Endodermal cell (in vitro differentiated cells): ENCODE results near the gene CA9. TPM values are rescaled to one million over a fixed set of nuclear protein-coding genes. Genes with fewer than 3 reads are reported as not detected.

Experiments
- DNase-seq: peaks from one replicate; pipeline ENCODE4 v3.0.0-alpha.2; 2017
- H3K27ac ChIP-seq: 2 replicates; pipeline ENCODE4 v1.5.1; 2013; ENCODE audit warnings: mild to moderate bottlenecking, low read depth, low read length, moderate library complexity
- H3K27me3 ChIP-seq: 2 replicates; pipeline ENCODE4 v1.6.1; 2013; ENCODE audit warnings: mild to moderate bottlenecking, low read length, moderate library complexity; ENCODE audit not compliant: insufficient read depth, control insufficient read depth, poor library complexity, severe bottlenecking
- H3K36me3 ChIP-seq: 2 replicates; pipeline ENCODE4 v1.7.0; 2013; ENCODE audit warnings: mild to moderate bottlenecking, low read length, moderate library complexity; ENCODE audit not compliant: control insufficient read depth, insufficient read depth
- H3K4me1 ChIP-seq: one replicate; pipeline ENCODE4 v1.7.0; 2013; ENCODE audit warnings: low read length; ENCODE audit not compliant: control insufficient read depth, insufficient read depth
- H3K4me3 ChIP-seq: 2 replicates; pipeline ENCODE4 v1.5.1; 2013; ENCODE audit warnings: mild to moderate bottlenecking, low read length, moderate library complexity
- H3K9ac ChIP-seq: 2 replicates; pipeline ENCODE4 v1.6.1; 2013; ENCODE audit warnings: mild to moderate bottlenecking, low read length, moderate library complexity; ENCODE audit not compliant: poor library complexity, severe bottlenecking; ENCODE audit errors: extremely low read depth
- H3K9me3 ChIP-seq: 2 replicates; pipeline ENCODE4 v1.6.1; 2013; ENCODE audit warnings: mild to moderate bottlenecking, low read length, moderate library complexity; ENCODE audit not compliant: control insufficient read depth
- H3K27ac Mint-ChIP-seq: 2 replicates; pipeline ENCODE4 v1.8.0; 2020; ENCODE audit warnings: mixed read lengths
- H3K27me3 Mint-ChIP-seq: 2 replicates; pipeline ENCODE4 v1.8.0; 2021; ENCODE audit warnings: mild to moderate bottlenecking, mixed read lengths; ENCODE audit not compliant: insufficient read depth
- H3K36me3 Mint-ChIP-seq: 2 replicates; pipeline ENCODE4 v1.8.0; 2020; ENCODE audit warnings: low read depth, mixed read lengths
- H3K4me1 Mint-ChIP-seq: 2 replicates; pipeline ENCODE4 v1.8.0; 2020; ENCODE audit warnings: mixed read lengths
- H3K4me3 Mint-ChIP-seq: 2 replicates; pipeline ENCODE4 v1.8.0; 2020; ENCODE audit warnings: mild to moderate bottlenecking, moderate library complexity, mixed read lengths
- H3K9me3 Mint-ChIP-seq: 2 replicates; pipeline ENCODE4 v1.8.0; 2020; ENCODE audit warnings: mild to moderate bottlenecking, mixed read lengths
- WGBS, 2 experiments: methylation state at CpG; one replicate each; pipeline versions ENCODE4 v1.1.5 to v1.1.7; 2013; ENCODE audit warnings: missing lambda C conversion rate in 2 of 2, mixed read lengths in 1 of 2; ENCODE audit not compliant: insufficient coverage in 1 of 2, insufficient read length in 1 of 2; 5-methylcytosine and 5-hydroxymethylcytosine counted together
- total RNA-seq, 2 donors: library from RNA; stranded (reverse); fragmentation: NEBNext Ultra II Directional in 1 of 2; extraction: Animal tissue kit (Norgen Biotek cat#: 25700) in 1 of 2; gene quantifications; 2 replicates in 1 of 2; 3 replicates in 1 of 2; pipeline ENCODE4 v1.2.1, GENCODE V29; 2021
- TF ChIP-seq, protein P1 (sequence below): fragments of 200-600 bp; sonication (generic); conservative IDR thresholded peaks from 2 replicates; pipeline ENCODE4 v1.5.0; 2021; ENCODE audit warnings: antibody characterized with exemption, mild to moderate bottlenecking

CA9 gene
- total RNA-seq, 2 donors from 2014 or later = 1.8 to 3.6 TPM

DNA sequence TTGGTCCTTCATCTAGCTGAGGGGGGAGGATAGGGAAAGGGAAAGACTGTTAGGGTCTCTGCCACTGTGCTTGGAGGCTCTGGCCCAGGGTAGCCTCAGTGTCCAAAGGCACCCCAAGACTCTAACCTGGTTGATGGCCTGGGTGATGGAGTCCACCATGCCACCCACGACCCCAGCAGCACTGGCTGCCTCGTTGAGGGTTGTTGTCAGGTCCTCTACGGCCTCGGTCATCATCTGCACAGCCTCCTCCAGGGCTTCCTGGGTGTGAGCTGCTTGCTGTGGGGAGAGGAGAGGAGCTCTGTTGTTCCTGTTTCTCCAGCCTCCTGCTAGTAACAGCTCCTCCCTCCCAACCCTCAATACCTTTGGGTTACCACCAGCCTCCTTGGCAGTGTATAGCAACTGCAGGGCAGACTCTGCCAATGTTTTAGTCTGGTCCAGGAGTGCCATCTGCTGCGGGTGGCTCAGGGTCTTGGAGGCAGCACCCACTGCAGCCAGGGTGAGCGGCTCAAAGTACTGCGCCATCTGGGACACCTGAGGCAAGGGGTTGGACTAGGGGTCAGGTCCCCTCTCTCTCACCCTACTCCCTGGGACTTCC is 32.2 kb downstream of the CA9 start:
- 95% methylated on average over 7 of the region's 7 CpGs; no CpG with 5 or more reads in 1 of the 2 experiments for WGBS, 2 experiments
- Mint-ChIP-seq H3K9me3 (no peaks in the 10 kb centered on the region), H3K36me3 (peaks cover 74% of the 10 kb centered on the region), H3K4me3 (no peak overlapping the region), H3K4me1 (no peaks in the 10 kb centered on the region), H3K27ac (no peak overlapping the region), H3K27me3 (no peaks in the 10 kb centered on the region)
- Histone ChIP-seq H3K36me3 (peaks cover 88% of the 10 kb centered on the region), H3K27ac (no peak overlapping the region), H3K9me3 (no peaks in the 10 kb centered on the region), H3K4me3 (no peak overlapping the region), H3K27me3 (no peaks in the 10 kb centered on the region), H3K9ac (no peak overlapping the region), H3K4me1 (no peaks in the 10 kb centered on the region)
- no peak for DNase-seq
- TF ChIP-seq, protein P1, sequence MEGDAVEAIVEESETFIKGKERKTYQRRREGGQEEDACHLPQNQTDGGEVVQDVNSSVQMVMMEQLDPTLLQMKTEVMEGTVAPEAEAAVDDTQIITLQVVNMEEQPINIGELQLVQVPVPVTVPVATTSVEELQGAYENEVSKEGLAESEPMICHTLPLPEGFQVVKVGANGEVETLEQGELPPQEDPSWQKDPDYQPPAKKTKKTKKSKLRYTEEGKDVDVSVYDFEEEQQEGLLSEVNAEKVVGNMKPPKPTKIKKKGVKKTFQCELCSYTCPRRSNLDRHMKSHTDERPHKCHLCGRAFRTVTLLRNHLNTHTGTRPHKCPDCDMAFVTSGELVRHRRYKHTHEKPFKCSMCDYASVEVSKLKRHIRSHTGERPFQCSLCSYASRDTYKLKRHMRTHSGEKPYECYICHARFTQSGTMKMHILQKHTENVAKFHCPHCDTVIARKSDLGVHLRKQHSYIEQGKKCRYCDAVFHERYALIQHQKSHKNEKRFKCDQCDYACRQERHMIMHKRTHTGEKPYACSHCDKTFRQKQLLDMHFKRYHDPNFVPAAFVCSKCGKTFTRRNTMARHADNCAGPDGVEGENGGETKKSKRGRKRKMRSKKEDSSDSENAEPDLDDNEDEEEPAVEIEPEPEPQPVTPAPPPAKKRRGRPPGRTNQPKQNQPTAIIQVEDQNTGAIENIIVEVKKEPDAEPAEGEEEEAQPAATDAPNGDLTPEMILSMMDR = no peak

GRCh38 chr9:35706951-35707350 is 33.2 kb downstream of the CA9 start:
- Mint-ChIP-seq H3K27me3 (no peaks in the 10 kb centered on the region), H3K9me3 (no peaks in the 10 kb centered on the region), H3K4me1 (no peaks in the 10 kb centered on the region), H3K27ac (no peak overlapping the region), H3K4me3 (no peak overlapping the region), H3K36me3 (peaks cover 84% of the 10 kb centered on the region)
- H3K27me3 ChIP-seq = no peaks in the 10 kb centered on the region
- H3K4me3 ChIP-seq = no peak overlapping the region
- no peaks in the 10 kb centered on the region for H3K9me3 ChIP-seq
- H3K4me1 ChIP-seq = no peaks in the 10 kb centered on the region
- H3K36me3 ChIP-seq = peaks cover 88% of the 10 kb centered on the region
- H3K9ac ChIP-seq = no peak overlapping the region
- DNase-seq = no peak
- TF ChIP-seq, protein P1 = no peak
- H3K27ac ChIP-seq = no peak overlapping the region
- 89 to 100% methylated on average over 1 to 10 of the region's 10 CpGs for WGBS, 2 experiments

DNA sequence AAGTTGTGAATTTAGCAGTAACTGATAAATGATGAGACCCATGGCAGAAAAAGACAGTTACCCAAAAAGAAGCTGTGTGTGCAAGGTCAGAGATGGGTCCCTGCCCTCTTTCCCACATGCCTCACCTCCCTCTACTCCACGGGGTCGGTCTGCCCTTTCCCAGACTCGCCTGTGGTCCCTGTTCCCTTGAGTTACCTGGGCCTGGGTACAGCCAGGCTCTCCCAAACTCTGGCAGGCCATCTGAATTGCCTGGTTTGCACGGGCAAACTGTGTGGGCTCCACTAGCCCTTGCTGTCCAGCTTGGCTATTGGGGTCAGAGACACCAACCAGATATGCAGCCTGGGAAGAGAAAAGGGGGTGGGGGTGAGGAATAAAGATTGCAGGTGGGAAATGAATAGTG is 34.4 kb downstream of the CA9 start:
- no peaks in the 10 kb centered on the region for H3K4me1 Mint-ChIP-seq
- no peaks in the 10 kb centered on the region for H3K27me3 Mint-ChIP-seq
- H3K4me3 ChIP-seq = no peak overlapping the region
- TF ChIP-seq, protein P1 = no peak
- no peaks in the 10 kb centered on the region for H3K9me3 ChIP-seq
- H3K36me3 Mint-ChIP-seq = peaks cover 86% of the 10 kb centered on the region
- no peak for DNase-seq
- H3K9ac ChIP-seq = no peak overlapping the region
- no peak overlapping the region for H3K4me3 Mint-ChIP-seq
- H3K27ac Mint-ChIP-seq = no peak overlapping the region
- 95 to 100% methylated on average over 1 to 4 of the region's 4 CpGs for WGBS, 2 experiments
- H3K4me1 ChIP-seq = no peaks in the 10 kb centered on the region
- no peaks in the 10 kb centered on the region for H3K9me3 Mint-ChIP-seq
- peaks cover 90% of the 10 kb centered on the region for H3K36me3 ChIP-seq
- H3K27ac ChIP-seq = no peak overlapping the region
- no peaks in the 10 kb centered on the region for H3K27me3 ChIP-seq
